ENCODE results near the gene NR4A1. TPM values are rescaled to one million over a fixed set of nuclear protein-coding genes. Genes with fewer than 3 reads are reported as not detected.
"Not testable (repeated sequence)": the region's sequence is repeated elsewhere in the genome, so short reads cannot be mapped to it uniquely, and the experiment has no call there.

The NR4A1 gene
- polyA plus RNA-seq, 4 donors, result 6.7 to 100 (median 34.7) TPM

DNA sequence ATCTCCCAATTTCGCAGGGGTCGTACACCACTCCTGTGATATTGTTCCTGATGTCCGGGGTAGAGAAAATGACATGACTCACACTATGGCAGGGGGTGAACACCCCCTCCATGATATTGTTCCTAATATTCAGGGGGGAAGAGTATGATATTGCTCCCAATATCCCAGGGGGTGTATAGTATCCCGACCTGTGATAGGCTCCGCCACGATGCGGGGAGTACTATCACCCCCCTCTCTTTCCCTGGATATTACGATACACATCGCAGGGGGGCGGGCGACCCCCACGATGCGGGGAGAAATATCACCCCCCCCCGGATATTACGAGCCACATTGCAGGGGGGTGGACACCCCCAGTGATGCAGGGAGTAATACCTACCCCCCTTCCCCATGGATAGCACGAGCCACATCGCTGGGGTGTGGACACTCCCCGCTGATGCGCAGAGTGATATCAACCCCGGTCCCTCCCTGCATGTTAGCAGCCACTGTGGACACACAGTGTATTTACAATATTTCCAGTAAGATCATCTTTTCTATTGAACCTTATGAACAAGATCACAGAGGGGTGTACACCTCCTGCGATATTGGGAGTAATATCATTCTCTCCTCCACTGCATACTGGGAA lies 45.9 kb downstream of the NR4A1 start:
- WGBS, 3 donors, result 80 to 88% (median 83%) methylated on average over 17 to 21 of the region's 21 CpGs
- FAIRE-seq, result no peak

DNA sequence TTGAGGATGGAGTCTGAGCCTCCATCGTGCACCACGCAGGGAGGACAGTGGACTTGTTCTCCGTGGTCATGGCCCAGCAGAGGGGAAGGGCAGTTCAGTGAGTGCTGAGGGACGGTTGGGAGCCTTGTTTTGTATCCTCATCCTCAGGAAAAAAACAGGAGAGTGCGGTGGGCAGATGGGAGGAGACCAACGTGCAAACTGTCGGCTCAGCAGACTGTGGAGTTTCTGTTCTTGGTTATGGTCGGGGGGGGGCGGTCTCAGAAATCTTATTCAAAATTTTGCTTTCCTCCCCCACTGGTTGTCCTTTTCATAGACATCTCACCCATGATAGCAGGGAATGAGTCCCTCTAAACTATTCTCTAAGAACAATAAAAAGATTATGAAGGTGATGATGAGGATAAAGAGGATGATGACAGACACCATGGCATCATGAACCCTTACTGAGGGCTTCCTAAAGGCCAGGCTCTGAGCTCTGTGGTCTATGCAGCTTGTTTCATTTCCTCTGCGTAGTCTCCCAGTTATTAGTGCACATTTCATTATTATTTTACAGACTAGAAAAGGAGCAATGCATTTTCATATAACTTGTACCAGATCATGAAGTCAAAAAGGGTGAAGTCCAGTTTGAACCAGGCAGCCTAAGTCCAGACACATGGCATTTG lies 53.3 kb downstream of the NR4A1 start:
- not testable (repeated sequence) for DNase-seq; FAIRE-seq; H3K27ac ChIP-seq (ENCODE audit: low read depth in 1 of 3, low read length in 2 of 3); H3K36me3 ChIP-seq (ENCODE audit: control insufficient read depth in 3 of 3, insufficient read depth in 2 of 3, low read depth in 1 of 3, low read length in 3 of 3); H3K4me3 ChIP-seq (ENCODE audit: low read depth in 1 of 3, low read length in 3 of 3); H3K27me3 ChIP-seq (ENCODE audit: control insufficient read depth in 3 of 3, insufficient read depth in 3 of 3, low read length in 3 of 3); H3K4me1 ChIP-seq (ENCODE audit: control insufficient read depth in 3 of 3, insufficient read depth in 2 of 3, low read depth in 1 of 3, low read length in 2 of 3); H3K9me3 ChIP-seq (ENCODE audit: control insufficient read depth in 2 of 2, insufficient read depth in 1 of 2, low read depth in 1 of 2, low read length in 1 of 2)
- WGBS, 3 donors, result 60 to 77% (median 76%) methylated on average over 10 of the region's 10 CpGs

More for the DNA sequence above, 45.9 kb downstream of the NR4A1 start:
- no peak for DNase-seq
- H3K27me3 ChIP-seq (ENCODE audit: control insufficient read depth in 3 of 3, insufficient read depth in 3 of 3, low read length in 3 of 3), result no peaks in the 10 kb centered on the region
- H3K4me1 ChIP-seq (ENCODE audit: control insufficient read depth in 3 of 3, insufficient read depth in 2 of 3, low read depth in 1 of 3, low read length in 2 of 3), result peaks cover 0 to 9% (median 0%) of the 10 kb centered on the region in 3 donors
- no peaks in the 10 kb centered on the region for H3K9me3 ChIP-seq (ENCODE audit: control insufficient read depth in 2 of 2, insufficient read depth in 1 of 2, low read depth in 1 of 2, low read length in 1 of 2)
- H3K4me3 ChIP-seq (ENCODE audit: low read depth in 1 of 3, low read length in 3 of 3), result no peak overlapping the region
- H3K36me3 ChIP-seq (ENCODE audit: control insufficient read depth in 3 of 3, insufficient read depth in 2 of 3, low read depth in 1 of 3, low read length in 3 of 3), result no peaks in the 10 kb centered on the region
- H3K27ac ChIP-seq (ENCODE audit: low read depth in 1 of 3, low read length in 2 of 3), result no peak overlapping the region

Other genes with a start within 250 kb of the NR4A1 start
- gene FIGNL2, start 202.7 kb upstream of the NR4A1 start, polyA plus RNA-seq, result under 1 TPM in 2 of 4 donors, not detected in 2; 0.39 to 0.41 TPM
- gene ANKRD33, start 163.3 kb upstream of the NR4A1 start, polyA plus RNA-seq, result under 1 TPM in 1 of 4 donors, not detected in 3; 0.04 TPM
- 10 to 100 TPM in 2 of 4 donors, 1 to 10 TPM in 1, under 1 TPM in 1; 0.89 to 44.2 (median 10.4) TPM for gene ACVRL1, start 143.9 kb upstream of the NR4A1 start, polyA plus RNA-seq
- 10 to 100 TPM; 11.6 to 75.8 (median 21.4) TPM for gene ACVR1B, start 99.7 kb upstream of the NR4A1 start, polyA plus RNA-seq
- gene TAMALIN, start 44.5 kb upstream of the NR4A1 start, polyA plus RNA-seq, result 10 to 100 TPM in 2 of 4 donors, 1 to 10 TPM in 2; 3.8 to 32.5 (median 10.1) TPM
- 10 to 100 TPM; 26.7 to 65.1 (median 55.5) TPM for gene ATG101, start 18.5 kb downstream of the NR4A1 start, polyA plus RNA-seq
- gene SMIM41, start 28.3 kb downstream of the NR4A1 start, polyA plus RNA-seq, result 1 to 10 TPM in 1 of 4 donors, under 1 TPM in 2, not detected in 1; 0.46 to 1.6 (median 0.80) TPM
- 1 to 10 TPM in 1 of 4 donors, under 1 TPM in 3; 0.13 to 3.2 (median 0.58) TPM for gene KRT80, start 140.6 kb downstream of the NR4A1 start, polyA plus RNA-seq
- gene KRT7, start 181.8 kb downstream of the NR4A1 start, polyA plus RNA-seq, result 10 to 100 TPM in 1 of 4 donors, 1 to 10 TPM in 3; 2.2 to 10.1 (median 3.2) TPM
- under 1 TPM in 3 of 4 donors, not detected in 1; 0.01 to 0.84 (median 0.54) TPM for gene KRT86, start 223.2 kb downstream of the NR4A1 start, polyA plus RNA-seq
- gene KRT81, start 240.1 kb downstream of the NR4A1 start, polyA plus RNA-seq, result under 1 TPM in 1 of 4 donors, not detected in 3; 0.53 TPM

Measured in small intestine (tissue), 7 donors.